GM11168 (cell line): ENCODE results near the gene RPP40.

Experiments
- in situ Hi-C: fragments of 300-500 bp; cut with MboI; formaldehyde crosslinking; loops from one replicate; pipeline ENCODE4 v1.12.0; 2022; ENCODE audit warnings: low sequenced_read_pairs; ENCODE audit not compliant: unreplicated experiment

The RPP40 gene

GRCh38 chr6:4972438-4972837, 31.4 kb downstream of the RPP40 start:
- in situ Hi-C loops, result no loop called here

- in situ Hi-C loops, result no loop called here
Measured at GRCh38 chr6:4971851-4972250, 32.0 kb downstream of the RPP40 start.

- in situ Hi-C loops, result no loop called here
Measured at GRCh38 chr6:4970739-4971395, 33.0 kb downstream of the RPP40 start.

GRCh38 chr6:4969609-4970285, 34.1 kb downstream of the RPP40 start:
- in situ Hi-C loops, result no loop called here

GRCh38 chr6:4967301-4968030, 36.4 kb downstream of the RPP40 start:
- in situ Hi-C loops, result no loop called here

GRCh38 chr6:4965562-4966389, 38.1 kb downstream of the RPP40 start:
- in situ Hi-C loops, result no loop called here

- in situ Hi-C loops, result no loop called here
Measured at GRCh38 chr6:4964675-4965561, 38.9 kb downstream of the RPP40 start.

- in situ Hi-C loops, result no loop called here
Measured at GRCh38 chr6:4962905-4963304, 40.9 kb downstream of the RPP40 start.

GRCh38 chr6:4961322-4962168, 42.3 kb downstream of the RPP40 start:
- in situ Hi-C loops, result no loop called here

GRCh38 chr6:4958624-4959023, 45.2 kb downstream of the RPP40 start:
- in situ Hi-C loops, result no loop called here

- in situ Hi-C loops, result no loop called here
Measured at GRCh38 chr6:4957521-4958231, 46.2 kb downstream of the RPP40 start.

GRCh38 chr6:4956625-4957024, 47.2 kb downstream of the RPP40 start:
- in situ Hi-C loops, result no loop called here

GRCh38 chr6:4953440-4953839, 50.4 kb downstream of the RPP40 start:
- in situ Hi-C loops, result no loop called here

GRCh38 chr6:4950836-4951533, 52.9 kb downstream of the RPP40 start:
- in situ Hi-C loops, result no loop called here

GRCh38 chr6:4950076-4950475, 53.8 kb downstream of the RPP40 start:
- in situ Hi-C loops, result no loop called here

GRCh38 chr6:4948781-4949450, 54.9 kb downstream of the RPP40 start:
- in situ Hi-C loops, result no loop called here

- in situ Hi-C loops, result no loop called here
Measured at GRCh38 chr6:4947716-4948115, 56.1 kb downstream of the RPP40 start.
